Measurements from ENCODE around the gene XIRP1.

Gene XIRP1

GRCh38 chr3:39205131-39205530 is 12.7 kb upstream of the XIRP1 start:
- no peak for TF ChIP-seq CTCF (IDR thresholded peaks at IDR 0.05; ENCODE audit: low read depth, low read length, missing control alignments)
- no peak for DNase-seq (ENCODE audit: low read depth)
- no peak overlapping the region for H3K4me3 ChIP-seq (ENCODE audit: low read depth, low read length)
- in situ Hi-C loops (cut with HindIII; ENCODE audit: low sequenced_read_pairs) = no loop called here

GRCh38 chr3:39203860-39204259 is 11.5 kb upstream of the XIRP1 start:
- no peak for DNase-seq (ENCODE audit: low read depth)
- in situ Hi-C loops (cut with HindIII; ENCODE audit: low sequenced_read_pairs) = no loop called here
- no peak overlapping the region for H3K4me3 ChIP-seq (ENCODE audit: low read depth, low read length)
- TF ChIP-seq CTCF (IDR thresholded peaks at IDR 0.05; ENCODE audit: low read depth, low read length, missing control alignments) = no peak

- no peak for DNase-seq (ENCODE audit: low read depth)
- no peak for TF ChIP-seq CTCF (IDR thresholded peaks at IDR 0.05; ENCODE audit: low read depth, low read length, missing control alignments)
- in situ Hi-C loops (cut with HindIII; ENCODE audit: low sequenced_read_pairs) = no loop called here
- no peak overlapping the region for H3K4me3 ChIP-seq (ENCODE audit: low read depth, low read length)
Measured at GRCh38 chr3:39203402-39203801, 11.0 kb upstream of the XIRP1 start.

GRCh38 chr3:39202094-39202493 is 9.7 kb upstream of the XIRP1 start:
- in situ Hi-C loops (cut with HindIII; ENCODE audit: low sequenced_read_pairs) = no loop called here
- no peak for TF ChIP-seq CTCF (IDR thresholded peaks at IDR 0.05; ENCODE audit: low read depth, low read length, missing control alignments)
- no peak overlapping the region for H3K4me3 ChIP-seq (ENCODE audit: low read depth, low read length)
- no peak for DNase-seq (ENCODE audit: low read depth)

GRCh38 chr3:39196671-39197356 is 4.4 kb upstream of the XIRP1 start:
- H3K4me3 ChIP-seq (ENCODE audit: low read depth, low read length) = no peak overlapping the region
- TF ChIP-seq CTCF (IDR thresholded peaks at IDR 0.05; ENCODE audit: low read depth, low read length, missing control alignments) = no peak
- DNase-seq (ENCODE audit: low read depth) = no peak
- in situ Hi-C loops (cut with HindIII; ENCODE audit: low sequenced_read_pairs) = no loop called here

- no peak for DNase-seq (ENCODE audit: low read depth)
- TF ChIP-seq CTCF (IDR thresholded peaks at IDR 0.05; ENCODE audit: low read depth, low read length, missing control alignments) = no peak
- in situ Hi-C loops (cut with HindIII; ENCODE audit: low sequenced_read_pairs) = no loop called here
- no peak overlapping the region for H3K4me3 ChIP-seq (ENCODE audit: low read depth, low read length)
Measured at GRCh38 chr3:39196034-39196433, 3.6 kb upstream of the XIRP1 start.
